WTC11 (cell line): ENCODE measurements around the gene TMEM52.

Experiments
- ATF1 ChIP-seq: sonication (generic); formaldehyde crosslinking; IDR thresholded peaks from 2 replicates; pipeline ENCODE4 v1.8.1; 2023; ENCODE audit warnings: mild to moderate bottlenecking, moderate library complexity, missing genetic modification reagents
- ATF3 ChIP-seq: sonication (generic); formaldehyde crosslinking; conservative IDR thresholded peaks from 2 replicates; pipeline ENCODE4 v1.8.1; 2022; ENCODE audit warnings: mild to moderate bottlenecking, missing genetic modification reagents
- ETV6 ChIP-seq: sonication (generic); formaldehyde crosslinking; IDR thresholded peaks from 2 replicates; pipeline ENCODE4 v1.8.1; 2022; ENCODE audit warnings: mild to moderate bottlenecking, missing genetic modification reagents
- FOXP4 ChIP-seq: sonication (generic); formaldehyde crosslinking; IDR thresholded peaks from 2 replicates; pipeline ENCODE4 v1.8.0; 2022; ENCODE audit warnings: mild to moderate bottlenecking, missing genetic modification reagents
- GABPB1 ChIP-seq: sonication (generic); formaldehyde crosslinking; IDR thresholded peaks from 2 replicates; pipeline ENCODE4 v1.8.1; 2023; ENCODE audit warnings: mild to moderate bottlenecking, missing genetic modification reagents
- MAX ChIP-seq: sonication (generic); formaldehyde crosslinking; IDR thresholded peaks from 2 replicates; pipeline ENCODE4 v1.8.0; 2022; ENCODE audit warnings: mild to moderate bottlenecking, missing genetic modification reagents
- NFATC4 ChIP-seq: fragments of 250-450 bp; sonication (Bioruptor Pico); IDR thresholded peaks from 2 replicates; pipeline ENCODE4 v1.9.0; 2021; ENCODE audit warnings: mild to moderate bottlenecking
- NR1H2 ChIP-seq: sonication (generic); formaldehyde crosslinking; IDR thresholded peaks from 2 replicates; pipeline ENCODE4 v1.9.0; 2021; ENCODE audit warnings: mild to moderate bottlenecking, moderate library complexity, missing genetic modification reagents
- NR2C2 ChIP-seq: sonication (generic); formaldehyde crosslinking; IDR thresholded peaks from 2 replicates; pipeline ENCODE4 v1.8.0; 2022; ENCODE audit warnings: mild to moderate bottlenecking, missing genetic modification reagents
- SP1 ChIP-seq: sonication (generic); formaldehyde crosslinking; conservative IDR thresholded peaks from 2 replicates; pipeline ENCODE4 v1.8.1; 2022; ENCODE audit warnings: missing genetic modification reagents
- TCF7 ChIP-seq: sonication (generic); formaldehyde crosslinking; IDR thresholded peaks from 2 replicates; pipeline ENCODE4 v1.8.0; 2022; ENCODE audit warnings: mild to moderate bottlenecking, low read depth, missing genetic modification reagents, moderate library complexity
- TF ChIP-seq, protein P1 (sequence below): fragments of 200-600 bp; IDR thresholded peaks from 2 replicates; pipeline ENCODE4 v1.8.0; 2022; ENCODE audit warnings: antibody characterized with exemption
- TF ChIP-seq, protein P2 (sequence below): sonication (generic); formaldehyde crosslinking; IDR thresholded peaks from 2 replicates; pipeline ENCODE4 v1.8.1; 2023; ENCODE audit warnings: mild to moderate bottlenecking, moderate library complexity, missing genetic modification reagents

GRCh38 chr1:1894354-1895059, 24.6 kb downstream of the TMEM52 start:
- TF ChIP-seq NR1H2 (CRISPR knock-in tag) = no peak
- no peak for TF ChIP-seq MAX
- no peak for TF ChIP-seq TCF7
- TF ChIP-seq, protein P1, sequence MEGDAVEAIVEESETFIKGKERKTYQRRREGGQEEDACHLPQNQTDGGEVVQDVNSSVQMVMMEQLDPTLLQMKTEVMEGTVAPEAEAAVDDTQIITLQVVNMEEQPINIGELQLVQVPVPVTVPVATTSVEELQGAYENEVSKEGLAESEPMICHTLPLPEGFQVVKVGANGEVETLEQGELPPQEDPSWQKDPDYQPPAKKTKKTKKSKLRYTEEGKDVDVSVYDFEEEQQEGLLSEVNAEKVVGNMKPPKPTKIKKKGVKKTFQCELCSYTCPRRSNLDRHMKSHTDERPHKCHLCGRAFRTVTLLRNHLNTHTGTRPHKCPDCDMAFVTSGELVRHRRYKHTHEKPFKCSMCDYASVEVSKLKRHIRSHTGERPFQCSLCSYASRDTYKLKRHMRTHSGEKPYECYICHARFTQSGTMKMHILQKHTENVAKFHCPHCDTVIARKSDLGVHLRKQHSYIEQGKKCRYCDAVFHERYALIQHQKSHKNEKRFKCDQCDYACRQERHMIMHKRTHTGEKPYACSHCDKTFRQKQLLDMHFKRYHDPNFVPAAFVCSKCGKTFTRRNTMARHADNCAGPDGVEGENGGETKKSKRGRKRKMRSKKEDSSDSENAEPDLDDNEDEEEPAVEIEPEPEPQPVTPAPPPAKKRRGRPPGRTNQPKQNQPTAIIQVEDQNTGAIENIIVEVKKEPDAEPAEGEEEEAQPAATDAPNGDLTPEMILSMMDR = no peak
- no peak for TF ChIP-seq ATF1 (CRISPR knock-in tag)
- no peak for TF ChIP-seq NR2C2 (CRISPR knock-in tag)
- TF ChIP-seq ATF3 (CRISPR knock-in tag) = no peak
- no peak for TF ChIP-seq FOXP4
- TF ChIP-seq GABPB1 = no peak
- TF ChIP-seq SP1 (CRISPR knock-in tag) = no peak
- TF ChIP-seq NFATC4 (CRISPR knock-in tag) = no peak
- TF ChIP-seq, protein P2, sequence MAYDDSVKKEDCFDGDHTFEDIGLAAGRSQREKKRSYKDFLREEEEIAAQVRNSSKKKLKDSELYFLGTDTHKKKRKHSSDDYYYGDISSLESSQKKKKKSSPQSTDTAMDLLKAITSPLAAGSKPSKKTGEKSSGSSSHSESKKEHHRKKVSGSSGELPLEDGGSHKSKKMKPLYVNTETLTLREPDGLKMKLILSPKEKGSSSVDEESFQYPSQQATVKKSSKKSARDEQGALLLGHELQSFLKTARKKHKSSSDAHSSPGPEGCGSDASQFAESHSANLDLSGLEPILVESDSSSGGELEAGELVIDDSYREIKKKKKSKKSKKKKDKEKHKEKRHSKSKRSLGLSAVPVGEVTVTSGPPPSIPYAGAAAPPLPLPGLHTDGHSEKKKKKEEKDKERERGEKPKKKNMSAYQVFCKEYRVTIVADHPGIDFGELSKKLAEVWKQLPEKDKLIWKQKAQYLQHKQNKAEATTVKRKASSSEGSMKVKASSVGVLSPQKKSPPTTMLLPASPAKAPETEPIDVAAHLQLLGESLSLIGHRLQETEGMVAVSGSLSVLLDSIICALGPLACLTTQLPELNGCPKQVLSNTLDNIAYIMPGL (CRISPR knock-in tag) = no peak
- TF ChIP-seq ETV6 (CRISPR knock-in tag) = no peak
